ENCODE results near the gene GRIK2. TPM values are rescaled to one million over a fixed set of nuclear protein-coding genes. Genes with fewer than 3 reads are reported as not detected.

GRIK2 gene
- total RNA-seq, 3 donors from 2014 or later (not counting 1 experiment from before 2014, with no cell fraction given): not detected

DNA sequence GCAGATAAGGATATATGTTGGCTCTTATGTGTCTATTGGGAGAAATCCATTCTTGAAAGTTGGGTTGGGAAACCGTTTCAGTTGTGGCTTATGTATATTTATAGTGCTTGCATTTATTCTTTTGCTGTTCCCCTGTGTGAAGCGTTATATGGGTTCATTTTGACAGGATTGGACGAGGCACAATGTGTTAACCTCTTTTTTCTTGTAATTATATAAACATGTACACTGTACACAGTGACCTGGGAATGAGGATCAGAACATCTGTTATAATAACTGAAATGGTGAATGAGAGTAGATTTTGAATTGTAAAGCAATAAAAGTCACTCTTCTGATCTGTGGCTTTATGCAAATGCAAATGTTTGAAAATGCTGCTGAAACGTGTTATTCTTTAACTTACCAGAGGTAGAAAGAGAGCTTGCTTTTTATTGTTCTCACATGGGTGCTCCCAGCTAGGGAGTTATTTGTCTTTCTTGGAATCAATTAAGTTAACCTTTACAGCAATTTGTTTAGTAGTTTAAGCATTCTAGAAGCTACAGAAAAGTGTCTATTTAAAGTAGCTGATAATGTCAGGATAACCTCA is 213.7 kb downstream of the GRIK2 start:
- TF ChIP-seq, protein P1, sequence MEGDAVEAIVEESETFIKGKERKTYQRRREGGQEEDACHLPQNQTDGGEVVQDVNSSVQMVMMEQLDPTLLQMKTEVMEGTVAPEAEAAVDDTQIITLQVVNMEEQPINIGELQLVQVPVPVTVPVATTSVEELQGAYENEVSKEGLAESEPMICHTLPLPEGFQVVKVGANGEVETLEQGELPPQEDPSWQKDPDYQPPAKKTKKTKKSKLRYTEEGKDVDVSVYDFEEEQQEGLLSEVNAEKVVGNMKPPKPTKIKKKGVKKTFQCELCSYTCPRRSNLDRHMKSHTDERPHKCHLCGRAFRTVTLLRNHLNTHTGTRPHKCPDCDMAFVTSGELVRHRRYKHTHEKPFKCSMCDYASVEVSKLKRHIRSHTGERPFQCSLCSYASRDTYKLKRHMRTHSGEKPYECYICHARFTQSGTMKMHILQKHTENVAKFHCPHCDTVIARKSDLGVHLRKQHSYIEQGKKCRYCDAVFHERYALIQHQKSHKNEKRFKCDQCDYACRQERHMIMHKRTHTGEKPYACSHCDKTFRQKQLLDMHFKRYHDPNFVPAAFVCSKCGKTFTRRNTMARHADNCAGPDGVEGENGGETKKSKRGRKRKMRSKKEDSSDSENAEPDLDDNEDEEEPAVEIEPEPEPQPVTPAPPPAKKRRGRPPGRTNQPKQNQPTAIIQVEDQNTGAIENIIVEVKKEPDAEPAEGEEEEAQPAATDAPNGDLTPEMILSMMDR (IDR thresholded peaks at IDR 0.05): no peak
- no peaks in the 10 kb centered on the region for H3K36me3 ChIP-seq (ENCODE audit: control insufficient read depth, insufficient read depth, low read length)
- ATAC-seq (no peak), DNase-seq (no peak)
- 66% methylated on average over 3 of the region's 4 CpGs for WGBS (ENCODE audit: insufficient coverage)
- Mint-ChIP-seq H3K36me3 (peaks cover 7% of the 10 kb centered on the region), H3K4me1 (no peaks in the 10 kb centered on the region), H3K27me3 (ENCODE audit: low read depth in 2 of 2) (no peaks in the 10 kb centered on the region), H3K4me3 (no peak overlapping the region), H3K9me3 (peaks cover 6 to 14% of the 10 kb centered on the region in 2 donors), H3K27ac (no peak overlapping the region)
- no peak overlapping the region for H3K4me3 ChIP-seq (ENCODE audit: low read length)
- no peak overlapping the region for H3K27ac ChIP-seq (ENCODE audit: low read length)
- intact Hi-C loops (cut with micrococcal nuclease): no loop called here
- no peaks in the 10 kb centered on the region for H3K27me3 ChIP-seq (ENCODE audit: control insufficient read depth, insufficient read depth, low read length)
- H3K9me3 ChIP-seq (ENCODE audit: control insufficient read depth, insufficient read depth, low read length): no peaks in the 10 kb centered on the region
- no peaks in the 10 kb centered on the region for H3K4me1 ChIP-seq (ENCODE audit: control insufficient read depth, insufficient read depth, low read length)

DNA sequence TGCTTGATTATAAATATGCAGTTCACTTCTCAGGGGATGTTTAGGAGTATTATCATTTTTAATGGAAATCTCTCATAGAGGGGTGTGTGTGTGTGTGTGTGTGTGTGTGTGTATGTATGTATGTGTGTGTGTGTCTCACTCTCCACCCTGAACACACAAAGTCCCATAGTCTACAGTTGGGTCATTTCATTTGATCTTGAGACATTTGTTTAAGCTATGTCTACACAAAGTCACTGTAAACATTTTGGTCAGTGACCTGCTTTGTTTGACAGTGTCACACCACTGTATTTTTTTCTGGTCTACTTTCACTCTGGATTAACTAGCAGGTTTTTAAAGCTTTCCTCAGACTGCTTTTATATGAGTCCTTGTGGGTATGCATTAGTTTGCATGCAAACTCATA is 215.2 kb downstream of the GRIK2 start:
- no peak overlapping the region for H3K27ac ChIP-seq (ENCODE audit: low read length)
- no peak overlapping the region for H3K4me3 Mint-ChIP-seq

DNA sequence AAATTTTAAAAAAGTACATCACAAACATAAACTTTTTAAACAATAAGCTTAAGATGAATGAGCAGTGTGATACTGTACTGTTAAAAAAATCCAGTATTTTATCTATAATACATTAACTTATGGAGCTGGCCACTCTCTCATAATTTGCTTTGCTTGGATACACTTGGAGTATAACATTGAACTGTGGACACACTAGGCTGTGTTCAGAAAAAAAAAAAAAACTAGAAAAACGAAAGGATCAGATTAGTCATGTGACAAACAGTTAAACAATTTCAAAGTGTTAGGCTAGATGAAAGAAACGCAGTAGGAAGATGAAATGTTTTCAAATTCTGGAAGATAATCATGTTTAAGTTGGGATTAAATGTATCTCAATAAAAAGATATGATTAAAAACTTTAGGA is 220.0 kb downstream of the GRIK2 start:
- ATAC-seq: no peak
- Mint-ChIP-seq H3K9me3 (peaks cover 10 to 11% of the 10 kb centered on the region in 2 donors), H3K4me3 (no peak overlapping the region), H3K27me3 (ENCODE audit: low read depth in 2 of 2) (no peaks in the 10 kb centered on the region), H3K4me1 (no peaks in the 10 kb centered on the region), H3K36me3 (no peaks in the 10 kb centered on the region), H3K27ac (no peak overlapping the region)
- Histone ChIP-seq H3K4me3 (ENCODE audit: low read length) (no peak overlapping the region), H3K4me1 (ENCODE audit: control insufficient read depth, insufficient read depth, low read length) (no peaks in the 10 kb centered on the region), H3K36me3 (ENCODE audit: control insufficient read depth, insufficient read depth, low read length) (no peaks in the 10 kb centered on the region), H3K9me3 (ENCODE audit: control insufficient read depth, insufficient read depth, low read length) (no peaks in the 10 kb centered on the region), H3K27ac (ENCODE audit: low read length) (no peak overlapping the region), H3K27me3 (ENCODE audit: control insufficient read depth, insufficient read depth, low read length) (no peaks in the 10 kb centered on the region)
- intact Hi-C loops (cut with micrococcal nuclease): no loop called here
- WGBS (ENCODE audit: insufficient coverage): 53% methylated on average over 2 of the region's 2 CpGs
- TF ChIP-seq, protein P1 (IDR thresholded peaks at IDR 0.05): no peak
- DNase-seq: no peak

More for the DNA sequence above, 215.2 kb downstream of the GRIK2 start:
- Mint-ChIP-seq H3K36me3 (peaks cover 7% of the 10 kb centered on the region), H3K4me1 (no peaks in the 10 kb centered on the region), H3K27me3 (ENCODE audit: low read depth in 2 of 2) (no peaks in the 10 kb centered on the region), H3K9me3 (peaks cover 14 to 18% of the 10 kb centered on the region in 2 donors), H3K27ac (no peak overlapping the region)
- no peak overlapping the region for H3K4me3 ChIP-seq (ENCODE audit: low read length)
- no peaks in the 10 kb centered on the region for H3K36me3 ChIP-seq (ENCODE audit: control insufficient read depth, insufficient read depth, low read length)
- intact Hi-C loops (cut with micrococcal nuclease): no loop called here
- no peak for ATAC-seq
- no peaks in the 10 kb centered on the region for H3K27me3 ChIP-seq (ENCODE audit: control insufficient read depth, insufficient read depth, low read length)
- no peak for DNase-seq
- TF ChIP-seq, protein P1 (IDR thresholded peaks at IDR 0.05): no peak
- no peaks in the 10 kb centered on the region for H3K4me1 ChIP-seq (ENCODE audit: control insufficient read depth, insufficient read depth, low read length)
- no peaks in the 10 kb centered on the region for H3K9me3 ChIP-seq (ENCODE audit: control insufficient read depth, insufficient read depth, low read length)

DNA sequence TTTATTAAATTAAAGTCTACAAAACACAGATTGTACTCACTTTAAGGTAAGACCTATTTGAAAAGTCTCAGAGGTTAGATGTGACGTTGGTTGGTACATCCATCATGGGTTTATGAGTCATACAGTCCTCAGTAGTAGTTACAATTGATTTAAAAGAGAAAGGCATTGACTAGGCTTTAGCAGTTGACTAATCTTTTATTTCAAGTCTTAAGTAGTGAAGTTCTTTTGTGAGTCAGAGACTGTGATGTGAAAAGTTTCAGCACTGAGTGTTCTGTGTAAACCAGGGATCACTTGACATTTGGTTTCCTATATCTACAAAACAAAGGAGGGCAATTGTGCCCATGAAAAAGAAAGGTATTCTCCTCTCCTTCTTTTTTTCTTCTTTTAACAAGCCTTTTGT is 221.3 kb downstream of the GRIK2 start:
- Histone ChIP-seq H3K27me3 (ENCODE audit: control insufficient read depth, insufficient read depth, low read length) (no peaks in the 10 kb centered on the region), H3K4me1 (ENCODE audit: control insufficient read depth, insufficient read depth, low read length) (no peaks in the 10 kb centered on the region), H3K27ac (ENCODE audit: low read length) (no peak overlapping the region), H3K9me3 (ENCODE audit: control insufficient read depth, insufficient read depth, low read length) (no peaks in the 10 kb centered on the region), H3K36me3 (ENCODE audit: control insufficient read depth, insufficient read depth, low read length) (no peaks in the 10 kb centered on the region), H3K4me3 (ENCODE audit: low read length) (no peak overlapping the region)
- no peak overlapping the region for H3K27ac Mint-ChIP-seq
- intact Hi-C loops (cut with micrococcal nuclease): no loop called here
- no peak for ATAC-seq
- H3K4me1 Mint-ChIP-seq: no peaks in the 10 kb centered on the region
- 47% methylated on average over 1 of the region's 1 CpG for WGBS (ENCODE audit: insufficient coverage)
- H3K9me3 Mint-ChIP-seq: peaks cover 7 to 9% of the 10 kb centered on the region in 2 donors
- no peaks in the 10 kb centered on the region for H3K27me3 Mint-ChIP-seq (ENCODE audit: low read depth in 2 of 2)
- H3K36me3 Mint-ChIP-seq: no peaks in the 10 kb centered on the region
- H3K4me3 Mint-ChIP-seq: no peak overlapping the region
- no peak for DNase-seq
- TF ChIP-seq, protein P1 (IDR thresholded peaks at IDR 0.05): no peak

Data from natural killer cell (primary cell).